Measurements from ENCODE around the gene LIX1L.

The LIX1L gene

DNA sequence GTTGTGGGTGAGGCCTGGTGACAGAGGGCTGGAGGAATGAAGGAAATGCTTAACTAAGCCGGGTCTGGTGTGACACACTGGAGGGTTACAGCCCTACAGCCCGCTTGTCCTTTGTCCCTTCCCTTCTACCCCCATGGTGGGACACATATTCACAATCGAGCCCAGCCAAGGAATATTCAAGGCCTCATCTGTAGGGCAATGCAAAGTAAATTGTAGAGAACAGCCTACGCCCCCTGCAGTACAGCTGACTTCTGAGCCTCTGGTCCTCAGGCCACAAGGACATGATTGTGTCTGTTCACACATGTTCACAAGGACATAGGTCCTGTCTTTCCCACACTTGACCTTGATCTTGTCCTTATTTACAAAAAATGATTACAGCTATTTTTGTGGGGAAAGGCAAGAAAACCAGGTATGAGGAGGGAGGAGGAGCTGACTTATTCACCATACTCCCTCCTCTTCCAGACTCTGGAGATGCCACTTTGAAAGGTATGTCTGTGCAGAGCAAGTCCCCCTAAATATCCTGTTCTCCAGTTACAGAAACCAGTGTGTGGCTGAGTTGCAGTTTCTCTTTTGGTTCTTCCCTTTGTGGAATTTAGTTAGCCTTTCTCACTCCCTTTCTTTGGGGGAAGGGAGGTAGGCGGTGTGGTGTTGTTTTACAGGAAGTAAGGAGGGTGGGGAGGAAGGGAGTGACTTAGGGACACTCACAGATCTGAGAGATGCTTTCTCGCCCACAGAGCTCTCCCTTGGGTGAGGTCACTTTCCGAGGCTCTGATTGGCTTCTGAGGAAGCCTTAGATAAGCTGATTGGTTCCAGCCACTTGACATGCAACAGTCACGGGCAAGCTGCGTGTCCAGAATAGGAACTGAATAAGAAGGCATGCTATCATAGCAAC, 21.3 kb upstream of the LIX1L start:
- Histone ChIP-seq H4K8ac (ENCODE audit: low read depth, low read length) (peak overlapping the region; percentile 74), H3K36me3 (ENCODE audit: control insufficient read depth in 1 of 2, insufficient read depth in 2 of 2, low read length in 2 of 2) (no peaks in the 10 kb centered on the region), H3K4me2 (ENCODE audit: low read length) (peak overlapping the region; percentile 38), H2BK5ac (ENCODE audit: low read depth, low read length, poor library complexity) (peak overlapping the region; percentile 82), H2AK5ac (ENCODE audit: low read length) (peak overlapping the region; percentile 38), H3K4me3 (ENCODE audit: low read depth, low read length) (no peak overlapping the region), H2BK12ac (ENCODE audit: low read length) (peak overlapping the region; percentile 63), H3K79me1 (ENCODE audit: low read length) (peaks cover 3% of the 10 kb centered on the region), H2AFZ (ENCODE audit: insufficient read depth, low read length, poor library complexity) (peak overlapping the region; percentile 32), H3K9me3 (ENCODE audit: insufficient read depth, low read depth, low read length) (no peaks in the 10 kb centered on the region), H3K4me1 (ENCODE audit: control insufficient read depth in 1 of 2, insufficient read depth in 2 of 2, low read length in 2 of 2) (peaks cover 11 to 19% of the 10 kb centered on the region in 2 experiments), H3K27ac (ENCODE audit: low read depth, low read length) (peak overlapping the region; percentile 95), H3K14ac (ENCODE audit: low read length) (peak overlapping the region; percentile 71), H2BK120ac (ENCODE audit: insufficient read depth, low read length, poor library complexity) (peak overlapping the region; percentile 80), H4K12ac (ENCODE audit: low read depth, low read length) (no peak overlapping the region), H3K4ac (ENCODE audit: low read depth, low read length) (peak overlapping the region; percentile 17), H3K79me2 (ENCODE audit: control insufficient read depth, insufficient read depth, low read length, poor library complexity) (no peaks in the 10 kb centered on the region), H3K23ac (ENCODE audit: low read length) (no peak overlapping the region), H3K18ac (ENCODE audit: low read length) (peak overlapping the region; percentile 47), H3K27me3 (ENCODE audit: insufficient read depth, low read length) (no peaks in the 10 kb centered on the region), H3K9ac (ENCODE audit: low read length) (peak overlapping the region; percentile 77), H4K91ac (ENCODE audit: low read depth, low read length) (peak overlapping the region; percentile 86)
- no CpG with 5 or more reads among the region's 9 CpGs for WGBS (ENCODE audit: extremely low coverage, insufficient coverage, insufficient read length)
- DNase-seq, result peak; percentile 97 to 99

DNA sequence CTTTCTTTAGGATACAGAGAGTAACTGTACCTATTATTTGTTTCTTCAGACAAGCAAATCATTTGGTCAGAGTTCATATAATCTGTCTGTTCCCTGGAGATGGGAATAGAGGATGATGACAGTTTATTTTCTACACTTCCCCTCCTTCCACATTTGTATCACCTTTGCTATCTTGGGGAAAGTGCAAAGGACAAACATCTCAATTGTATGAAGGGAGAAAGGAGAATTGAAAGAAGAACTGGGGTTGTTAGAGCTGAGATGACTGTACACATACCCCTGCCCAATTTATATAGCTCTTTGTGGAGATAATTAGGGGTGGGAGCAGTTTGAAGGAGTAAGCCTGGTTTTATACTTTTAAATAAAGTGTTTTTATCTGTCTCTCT, 20.6 kb upstream of the LIX1L start:
- no peaks in the 10 kb centered on the region for H3K79me2 ChIP-seq (ENCODE audit: control insufficient read depth, insufficient read depth, low read length, poor library complexity)
- H2BK5ac ChIP-seq (ENCODE audit: low read depth, low read length, poor library complexity), result no peak overlapping the region
- H3K9ac ChIP-seq (ENCODE audit: low read length), result no peak overlapping the region
- peak overlapping the region; percentile 38 for H3K4me2 ChIP-seq (ENCODE audit: low read length)
- H3K27ac ChIP-seq (ENCODE audit: low read depth, low read length), result peak overlapping the region; percentile 95
- no peak overlapping the region for H4K12ac ChIP-seq (ENCODE audit: low read depth, low read length)
- H2BK120ac ChIP-seq (ENCODE audit: insufficient read depth, low read length, poor library complexity), result peak overlapping the region; percentile 16
- no peak overlapping the region for H4K8ac ChIP-seq (ENCODE audit: low read depth, low read length)
- no peak overlapping the region for H2AK5ac ChIP-seq (ENCODE audit: low read length)
- H2AFZ ChIP-seq (ENCODE audit: insufficient read depth, low read length, poor library complexity), result no peak overlapping the region
- H3K4ac ChIP-seq (ENCODE audit: low read depth, low read length), result no peak overlapping the region
- H4K91ac ChIP-seq (ENCODE audit: low read depth, low read length), result no peak overlapping the region
- no peaks in the 10 kb centered on the region for H3K27me3 ChIP-seq (ENCODE audit: insufficient read depth, low read length)
- no peak overlapping the region for H3K18ac ChIP-seq (ENCODE audit: low read length)
- H2BK12ac ChIP-seq (ENCODE audit: low read length), result no peak overlapping the region
- no peak overlapping the region for H3K14ac ChIP-seq (ENCODE audit: low read length)
- no peaks in the 10 kb centered on the region for H3K36me3 ChIP-seq (ENCODE audit: control insufficient read depth in 1 of 2, insufficient read depth in 2 of 2, low read length in 2 of 2)
- H3K79me1 ChIP-seq (ENCODE audit: low read length), result peaks cover 3% of the 10 kb centered on the region
- DNase-seq, result no peak
- no peaks in the 10 kb centered on the region for H3K9me3 ChIP-seq (ENCODE audit: insufficient read depth, low read depth, low read length)
- no peak overlapping the region for H3K23ac ChIP-seq (ENCODE audit: low read length)
- H3K4me3 ChIP-seq (ENCODE audit: low read depth, low read length), result no peak overlapping the region
- peaks cover 11 to 19% of the 10 kb centered on the region in 2 experiments for H3K4me1 ChIP-seq (ENCODE audit: control insufficient read depth in 1 of 2, insufficient read depth in 2 of 2, low read length in 2 of 2)

DNA sequence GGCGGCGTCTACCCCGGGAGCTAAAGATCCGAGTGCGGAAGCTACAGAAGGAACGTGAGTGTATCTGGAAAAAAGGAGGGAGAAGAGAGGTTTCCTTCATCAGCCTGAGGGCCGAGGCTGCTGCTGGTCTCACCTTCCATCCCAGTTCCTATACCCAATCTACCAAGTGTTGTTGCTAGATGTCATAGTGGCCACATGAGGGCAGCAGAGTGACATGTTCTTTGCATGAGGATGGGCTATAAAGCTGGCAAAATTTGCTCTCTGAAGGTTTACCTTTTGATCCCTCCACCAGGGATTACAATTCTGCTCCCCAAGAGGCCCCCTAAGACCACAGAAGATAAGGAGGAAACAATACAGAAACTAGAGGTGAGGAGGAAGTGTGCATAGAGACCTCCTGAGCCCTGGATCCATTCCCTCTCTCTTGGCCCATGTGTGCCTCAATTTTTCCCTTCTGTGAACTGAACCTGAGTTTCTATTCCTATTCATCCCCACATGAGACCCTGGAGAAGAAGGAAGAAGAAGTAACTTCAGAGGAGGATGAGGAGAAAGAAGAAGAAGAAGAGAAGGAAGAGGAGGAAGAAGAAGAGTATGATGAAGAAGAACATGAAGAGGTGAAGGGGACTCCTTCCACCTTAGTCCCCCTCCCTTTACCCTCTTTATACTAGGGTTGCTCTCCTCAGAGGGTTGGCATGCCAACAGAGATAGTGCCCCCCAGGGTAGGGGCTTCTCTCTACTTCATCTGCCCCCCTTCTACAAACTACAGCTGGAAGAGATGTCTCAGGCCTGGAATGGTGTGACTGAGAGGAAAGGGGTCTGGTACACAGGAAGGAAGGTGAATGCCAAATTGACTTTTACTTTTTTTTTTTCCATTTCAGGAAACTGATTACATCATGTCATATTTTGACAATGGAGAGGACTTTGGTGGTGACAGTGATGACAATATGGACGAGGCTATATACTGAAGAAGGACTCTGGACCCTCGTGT, 20.0 kb upstream of the LIX1L start:
- Histone ChIP-seq H4K12ac (ENCODE audit: low read depth, low read length) (no peak overlapping the region), H3K27ac (ENCODE audit: low read depth, low read length) (peak overlapping the region; percentile 95), H3K79me1 (ENCODE audit: low read length) (peaks cover 3% of the 10 kb centered on the region), H4K91ac (ENCODE audit: low read depth, low read length) (peak overlapping the region; percentile 38), H3K4ac (ENCODE audit: low read depth, low read length) (no peak overlapping the region), H3K4me2 (ENCODE audit: low read length) (no peak overlapping the region), H3K9ac (ENCODE audit: low read length) (no peak overlapping the region), H2BK5ac (ENCODE audit: low read depth, low read length, poor library complexity) (no peak overlapping the region), H2AK5ac (ENCODE audit: low read length) (no peak overlapping the region), H2BK12ac (ENCODE audit: low read length) (peak overlapping the region; percentile 52), H3K4me3 (ENCODE audit: low read depth, low read length) (no peak overlapping the region), H3K14ac (ENCODE audit: low read length) (no peak overlapping the region), H3K4me1 (ENCODE audit: control insufficient read depth in 1 of 2, insufficient read depth in 2 of 2, low read length in 2 of 2) (peaks cover 11 to 19% of the 10 kb centered on the region in 2 experiments), H2AFZ (ENCODE audit: insufficient read depth, low read length, poor library complexity) (no peak overlapping the region), H3K23ac (ENCODE audit: low read length) (no peak overlapping the region), H4K8ac (ENCODE audit: low read depth, low read length) (no peak overlapping the region), H3K79me2 (ENCODE audit: control insufficient read depth, insufficient read depth, low read length, poor library complexity) (no peaks in the 10 kb centered on the region), H3K18ac (ENCODE audit: low read length) (no peak overlapping the region), H3K27me3 (ENCODE audit: insufficient read depth, low read length) (no peaks in the 10 kb centered on the region), H3K9me3 (ENCODE audit: insufficient read depth, low read depth, low read length) (no peaks in the 10 kb centered on the region), H3K36me3 (ENCODE audit: control insufficient read depth in 1 of 2, insufficient read depth in 2 of 2, low read length in 2 of 2) (no peaks in the 10 kb centered on the region), H2BK120ac (ENCODE audit: insufficient read depth, low read length, poor library complexity) (peak overlapping the region; percentile 23)
- DNase-seq, result peak; percentile 63 to 86
- whole genome bisulfite sequencing (ENCODE audit: extremely low coverage, insufficient coverage, insufficient read length), result no CpG with 5 or more reads among the region's 9 CpGs

DNA sequence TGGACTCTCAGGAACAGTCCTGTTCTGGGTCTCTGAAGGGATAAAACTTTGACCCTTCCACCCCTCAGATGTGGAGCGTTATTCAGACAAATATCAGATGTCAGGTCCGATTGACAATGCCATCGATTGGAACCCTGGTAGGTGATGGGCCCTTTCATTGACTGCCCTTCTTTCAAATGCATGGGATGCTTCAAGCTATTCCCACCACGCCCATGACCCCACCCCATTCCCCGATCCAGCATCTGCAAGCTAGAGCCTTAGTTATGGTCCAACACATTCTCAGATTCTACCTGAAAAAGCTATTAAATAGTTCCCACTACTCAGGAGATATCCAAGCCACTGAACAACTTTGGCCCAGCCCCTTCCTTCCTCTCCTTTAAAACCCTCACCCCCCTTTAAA, 19.2 kb upstream of the LIX1L start:
- no peak overlapping the region for H4K91ac ChIP-seq (ENCODE audit: low read depth, low read length)
- no peak overlapping the region for H2BK12ac ChIP-seq (ENCODE audit: low read length)
- no peak overlapping the region for H4K12ac ChIP-seq (ENCODE audit: low read depth, low read length)
- no peak overlapping the region for H2AFZ ChIP-seq (ENCODE audit: insufficient read depth, low read length, poor library complexity)
- H3K79me1 ChIP-seq (ENCODE audit: low read length), result peaks cover 3% of the 10 kb centered on the region
- no peak overlapping the region for H3K4ac ChIP-seq (ENCODE audit: low read depth, low read length)
- H2BK5ac ChIP-seq (ENCODE audit: low read depth, low read length, poor library complexity), result no peak overlapping the region
- no peak overlapping the region for H3K27ac ChIP-seq (ENCODE audit: low read depth, low read length)
- H2AK5ac ChIP-seq (ENCODE audit: low read length), result no peak overlapping the region
- H3K14ac ChIP-seq (ENCODE audit: low read length), result no peak overlapping the region
- no peak overlapping the region for H4K8ac ChIP-seq (ENCODE audit: low read depth, low read length)
- no peak overlapping the region for H3K4me2 ChIP-seq (ENCODE audit: low read length)
- no peak overlapping the region for H2BK120ac ChIP-seq (ENCODE audit: insufficient read depth, low read length, poor library complexity)
- H3K9me3 ChIP-seq (ENCODE audit: insufficient read depth, low read depth, low read length), result no peaks in the 10 kb centered on the region
- no peaks in the 10 kb centered on the region for H3K27me3 ChIP-seq (ENCODE audit: insufficient read depth, low read length)
- no peak overlapping the region for H3K18ac ChIP-seq (ENCODE audit: low read length)
- H3K9ac ChIP-seq (ENCODE audit: low read length), result no peak overlapping the region
- H3K4me3 ChIP-seq (ENCODE audit: low read depth, low read length), result no peak overlapping the region
- peaks cover 11 to 19% of the 10 kb centered on the region in 2 experiments for H3K4me1 ChIP-seq (ENCODE audit: control insufficient read depth in 1 of 2, insufficient read depth in 2 of 2, low read length in 2 of 2)
- H3K36me3 ChIP-seq (ENCODE audit: control insufficient read depth in 1 of 2, insufficient read depth in 2 of 2, low read length in 2 of 2), result no peaks in the 10 kb centered on the region
- no CpG with 5 or more reads among the region's 5 CpGs for WGBS (ENCODE audit: extremely low coverage, insufficient coverage, insufficient read length)
- H3K23ac ChIP-seq (ENCODE audit: low read length), result no peak overlapping the region
- H3K79me2 ChIP-seq (ENCODE audit: control insufficient read depth, insufficient read depth, low read length, poor library complexity), result no peaks in the 10 kb centered on the region
- no peak for DNase-seq

All from trophoblast cell (in vitro differentiated cells and primary cell).